ENCODE measurements around the gene PRMT1.

Gene PRMT1

GRCh38 chr19:49642492-49643035 lies 34.5 kb upstream of the PRMT1 start:
- no peak for DNase-seq (ENCODE audit: low read depth)
- H3K4me3 ChIP-seq (replicated peaks; ENCODE audit: low read depth, low read length), result peak overlapping the region; percentile 85
- TF ChIP-seq CTCF (IDR thresholded peaks at IDR 0.05; ENCODE audit: low read length, missing control alignments), result no peak

- DNase-seq (ENCODE audit: low read depth), result no peak
- H3K4me3 ChIP-seq (replicated peaks; ENCODE audit: low read depth, low read length), result peak overlapping the region; percentile 20
- no peak for TF ChIP-seq CTCF (IDR thresholded peaks at IDR 0.05; ENCODE audit: low read length, missing control alignments)
Measured at GRCh38 chr19:49643466-49643865, 33.6 kb upstream of the PRMT1 start.

GRCh38 chr19:49645592-49645991 lies 31.5 kb upstream of the PRMT1 start:
- no peak for DNase-seq (ENCODE audit: low read depth)
- TF ChIP-seq CTCF (IDR thresholded peaks at IDR 0.05; ENCODE audit: low read length, missing control alignments), result no peak

GRCh38 chr19:49645995-49646394 lies 31.1 kb upstream of the PRMT1 start:
- TF ChIP-seq CTCF (IDR thresholded peaks at IDR 0.05; ENCODE audit: low read length, missing control alignments), result no peak
- no peak for DNase-seq (ENCODE audit: low read depth)

More at GRCh38 chr19:49645592-49645991, 31.5 kb upstream of the PRMT1 start:
- no peak overlapping the region for H3K4me3 ChIP-seq (replicated peaks; ENCODE audit: low read depth, low read length)

GRCh38 chr19:49646586-49646985 lies 30.5 kb upstream of the PRMT1 start:
- TF ChIP-seq CTCF (IDR thresholded peaks at IDR 0.05; ENCODE audit: low read length, missing control alignments), result no peak
- DNase-seq (ENCODE audit: low read depth), result no peak
- no peak overlapping the region for H3K4me3 ChIP-seq (replicated peaks; ENCODE audit: low read depth, low read length)

More at GRCh38 chr19:49645995-49646394, 31.1 kb upstream of the PRMT1 start:
- no peak overlapping the region for H3K4me3 ChIP-seq (replicated peaks; ENCODE audit: low read depth, low read length)

- H3K4me3 ChIP-seq (replicated peaks; ENCODE audit: low read depth, low read length), result no peak overlapping the region
- no peak for DNase-seq (ENCODE audit: low read depth)
- TF ChIP-seq CTCF (IDR thresholded peaks at IDR 0.05; ENCODE audit: low read length, missing control alignments), result no peak
Measured at GRCh38 chr19:49651029-49651819, 25.8 kb upstream of the PRMT1 start.

Measured in fibroblast of pulmonary artery (primary cell).